Fibroblast of skin of abdomen (primary cell): Measurements from ENCODE around the gene CUBN.
A peak's percentile ranks its signal among the peaks of the same experiment; 100 is the strongest.

Experiments
- DNase-seq: peaks from one replicate; pipeline ENCODE4 v3.0.0-alpha.2; 2013

Gene CUBN

GRCh38 chr10:17066807-17067206 lies 62.8 kb downstream of the CUBN start:
- DNase-seq, result no peak

DNA sequence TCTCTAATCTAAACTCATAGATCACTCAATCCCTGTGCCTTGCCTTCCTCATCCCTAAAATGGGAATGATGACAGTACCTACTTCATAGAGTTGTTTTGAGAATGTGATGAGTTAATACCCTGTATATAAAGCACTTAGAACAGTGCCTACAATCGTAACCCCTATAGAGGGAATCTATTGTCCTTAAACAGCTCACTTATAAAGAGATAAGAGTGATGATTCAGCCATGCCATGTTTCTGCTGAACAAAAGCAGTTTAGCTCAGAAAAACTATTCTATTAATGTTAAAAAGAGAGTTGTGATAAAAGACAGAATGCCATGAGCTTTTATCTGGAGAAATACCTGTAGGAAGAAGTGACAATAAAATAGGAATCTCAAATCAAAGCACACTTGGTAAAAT lies 63.6 kb downstream of the CUBN start:
- no peak for DNase-seq

DNA sequence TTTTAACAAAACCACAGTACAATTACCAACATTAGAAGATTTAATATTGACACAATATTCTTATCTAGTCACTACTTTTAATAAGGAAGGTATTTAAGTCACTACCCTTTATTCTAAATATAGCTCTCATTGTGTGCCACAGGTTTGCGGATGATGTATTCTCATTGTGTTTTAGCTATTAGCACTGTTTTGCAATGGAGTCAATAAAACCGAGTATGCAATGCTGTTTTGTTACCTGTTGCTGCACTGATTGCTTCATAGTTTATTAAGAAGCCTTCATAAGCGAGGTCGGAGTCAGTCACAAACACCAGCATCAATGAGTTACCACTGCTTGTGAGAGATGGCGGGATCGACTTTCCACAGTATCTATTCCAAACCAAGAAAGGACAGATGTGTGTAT lies 64.3 kb downstream of the CUBN start:
- DNase-seq, result no peak

- DNase-seq, result no peak
Observed at GRCh38 chr10:17064435-17064834, 65.2 kb downstream of the CUBN start.

DNA sequence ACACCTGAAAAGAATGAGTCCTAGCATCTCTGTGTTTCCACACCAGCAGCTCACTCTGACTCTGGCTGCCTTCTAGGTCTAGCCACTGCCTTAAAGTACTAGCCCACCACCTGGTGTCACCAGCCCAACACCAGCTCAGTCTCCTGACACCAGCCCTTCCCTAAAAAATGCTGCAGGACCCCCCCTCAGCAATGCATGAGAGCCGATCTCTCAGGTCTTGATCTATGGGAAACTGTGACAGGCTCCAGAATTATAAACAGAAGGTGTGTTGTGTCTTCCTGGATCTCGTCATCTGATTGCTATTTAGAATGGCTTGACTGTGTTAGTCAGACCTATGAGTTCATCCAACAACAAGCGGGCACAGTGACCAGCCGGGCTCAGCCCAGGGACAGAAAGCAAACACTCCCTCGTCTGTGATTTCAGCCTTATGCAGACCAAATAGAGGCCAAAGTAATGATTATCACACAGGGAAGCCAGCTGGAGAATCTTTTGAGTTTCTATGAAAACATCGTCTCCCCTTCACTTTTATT lies 66.6 kb downstream of the CUBN start:
- peak; percentile 76 for DNase-seq

DNA sequence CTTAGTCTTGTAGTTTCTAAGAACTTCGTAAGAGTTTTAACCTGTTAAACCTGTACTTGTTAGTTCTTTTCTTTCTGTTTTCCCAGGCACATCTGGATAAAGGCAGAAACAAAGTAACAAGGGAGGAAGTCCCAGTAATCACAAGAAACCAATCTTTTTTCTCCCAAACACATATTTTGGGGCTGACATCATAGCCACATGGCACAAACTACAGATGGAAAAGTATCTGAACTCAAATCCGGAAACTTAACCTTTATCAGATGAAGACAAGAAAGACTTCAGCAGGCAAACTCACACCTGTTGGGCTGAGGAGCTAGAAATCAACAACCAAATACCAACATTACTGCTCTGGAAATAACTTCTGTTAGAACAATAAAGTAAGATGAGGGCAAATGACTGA lies 67.1 kb downstream of the CUBN start:
- DNase-seq, result peak; percentile 90

GRCh38 chr10:17062009-17062408 lies 67.6 kb downstream of the CUBN start:
- DNase-seq, result peak; percentile 84

- no peak for DNase-seq
Observed at GRCh38 chr10:17061418-17061817, 68.2 kb downstream of the CUBN start.

- DNase-seq, result no peak
Observed at GRCh38 chr10:17060289-17060688, 69.3 kb downstream of the CUBN start.

DNA sequence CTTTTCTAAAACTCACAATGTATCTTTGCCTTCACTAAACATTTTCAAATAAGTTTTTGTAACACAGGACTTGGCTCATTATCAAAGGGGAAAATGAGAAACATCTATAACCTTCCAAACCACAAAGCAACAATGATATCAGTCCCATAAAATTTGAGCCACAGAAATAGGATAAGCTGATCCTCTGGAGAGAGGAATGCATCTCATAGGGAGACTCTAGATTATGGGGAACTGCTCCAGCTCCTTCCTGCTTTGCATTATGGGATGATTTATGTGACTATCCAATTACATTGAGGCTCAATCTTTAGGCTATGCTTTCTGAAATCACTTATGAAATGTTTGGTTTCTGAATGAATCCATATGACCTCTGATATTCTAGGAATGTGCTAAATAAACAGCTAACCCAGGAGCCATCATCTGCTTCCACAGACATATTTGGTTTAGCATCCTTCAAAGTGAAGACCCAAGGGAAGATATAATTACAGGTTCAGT lies 70.4 kb downstream of the CUBN start:
- DNase-seq, result peak; percentile 99

DNA sequence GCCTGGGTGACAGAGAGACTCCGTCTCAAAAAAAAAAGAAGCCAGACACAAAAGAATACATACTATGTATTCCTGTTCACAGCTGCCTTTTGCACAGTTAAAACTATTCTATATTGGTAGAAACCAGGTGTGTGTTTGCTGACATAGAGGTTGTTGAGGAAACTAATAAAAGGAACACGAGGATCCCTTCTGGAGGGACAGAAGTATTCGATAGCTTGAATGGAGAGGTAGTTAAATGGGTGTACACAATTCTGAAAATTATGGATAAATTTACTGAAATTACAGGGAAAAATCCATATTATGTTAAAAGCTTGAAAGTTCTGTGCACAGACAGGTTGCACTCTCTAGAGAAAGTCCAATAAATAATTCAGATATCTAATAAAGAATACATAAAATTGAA lies 71.5 kb downstream of the CUBN start:
- DNase-seq, result no peak

DNA sequence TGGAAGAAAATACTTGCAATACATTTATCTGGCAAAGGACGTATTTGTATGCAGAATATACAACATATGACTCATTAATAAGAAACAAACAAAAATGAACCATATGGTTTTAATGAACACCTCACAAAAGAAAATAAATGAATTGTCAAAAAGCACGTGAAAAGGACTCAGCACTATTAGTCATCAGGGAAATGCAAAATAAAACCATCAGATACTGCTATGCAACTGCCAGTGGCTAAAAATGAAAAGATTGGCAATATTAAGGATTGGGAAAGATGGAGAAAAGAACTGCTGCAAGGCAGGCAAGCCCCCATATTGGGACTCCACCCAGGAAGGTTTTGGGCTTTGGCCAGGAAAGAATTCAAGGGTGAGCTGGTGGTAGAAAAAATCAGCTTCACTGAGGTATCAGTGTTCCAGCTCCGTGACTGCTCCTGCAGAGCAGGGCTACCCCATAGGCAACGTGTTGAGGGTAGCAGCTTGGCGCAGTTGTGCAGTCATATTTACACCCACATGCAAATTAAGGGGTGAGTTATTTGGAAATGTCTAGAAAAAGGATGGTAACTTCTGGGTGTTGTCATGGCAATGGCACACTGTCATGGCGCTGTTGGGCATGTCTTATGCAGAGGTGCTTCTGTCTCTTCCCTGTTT lies 72.7 kb downstream of the CUBN start:
- DNase-seq, result peak; percentile 82

DNA sequence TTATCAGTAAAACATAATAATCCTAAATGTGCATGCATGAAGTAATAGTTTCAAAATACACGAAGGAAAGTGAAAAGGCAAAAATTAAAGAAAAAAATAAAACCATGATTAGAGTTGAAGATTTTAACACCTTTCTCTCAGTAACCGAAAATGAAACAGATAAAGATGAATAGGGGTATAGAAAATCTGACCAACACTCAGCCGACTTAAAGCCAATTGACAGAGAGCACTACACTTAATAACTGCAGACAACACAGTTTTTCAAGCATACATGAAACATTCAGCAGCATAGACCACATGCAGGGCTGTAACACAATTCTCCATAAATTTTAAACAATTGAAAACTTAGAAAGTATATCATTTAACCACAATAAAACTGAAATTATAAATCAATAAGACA lies 76.1 kb downstream of the CUBN start:
- DNase-seq, result no peak

DNA sequence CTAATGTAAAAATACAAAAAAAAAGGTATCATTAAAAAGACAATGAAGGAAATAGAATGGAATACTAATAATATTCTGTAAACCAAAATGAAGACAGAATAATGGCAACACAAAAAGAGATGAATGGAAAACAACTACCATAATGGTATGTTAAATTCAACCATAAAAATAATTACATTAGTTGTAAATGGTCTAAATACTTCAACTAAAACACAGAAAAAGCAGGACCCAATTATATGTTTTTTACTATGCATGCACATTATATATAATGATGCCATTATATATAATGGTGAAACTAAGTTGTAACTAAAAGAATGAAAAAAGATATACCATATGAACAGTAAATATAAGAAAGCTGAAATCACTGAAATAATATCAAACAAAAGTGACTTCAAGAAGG lies 76.5 kb downstream of the CUBN start:
- no peak for DNase-seq

DNA sequence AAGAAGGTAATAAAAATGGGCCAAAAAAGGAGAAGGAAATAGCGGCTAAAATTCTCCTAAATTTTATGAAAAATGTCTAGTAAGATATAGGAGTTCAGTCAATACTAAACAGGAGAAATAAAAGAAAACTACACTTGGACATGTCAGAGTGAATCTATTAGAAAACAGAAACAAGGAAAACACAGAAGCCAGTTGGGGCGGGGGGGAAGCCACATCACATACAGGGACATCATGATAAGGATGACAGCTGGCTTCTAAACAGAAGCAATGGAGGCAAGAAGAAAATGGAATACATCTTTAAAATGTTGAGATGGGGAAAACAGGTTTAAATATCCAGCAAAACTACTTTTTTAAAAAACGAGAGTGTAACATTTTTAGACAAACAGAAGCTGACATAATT lies 77.8 kb downstream of the CUBN start:
- DNase-seq, result no peak

GRCh38 chr10:17049195-17049594 lies 80.4 kb downstream of the CUBN start:
- DNase-seq, result peak; percentile 50

- no peak for DNase-seq
Observed at GRCh38 chr10:17047908-17048307, 81.7 kb downstream of the CUBN start.

- DNase-seq, result no peak
Observed at GRCh38 chr10:17046989-17047388, 82.6 kb downstream of the CUBN start.

DNA sequence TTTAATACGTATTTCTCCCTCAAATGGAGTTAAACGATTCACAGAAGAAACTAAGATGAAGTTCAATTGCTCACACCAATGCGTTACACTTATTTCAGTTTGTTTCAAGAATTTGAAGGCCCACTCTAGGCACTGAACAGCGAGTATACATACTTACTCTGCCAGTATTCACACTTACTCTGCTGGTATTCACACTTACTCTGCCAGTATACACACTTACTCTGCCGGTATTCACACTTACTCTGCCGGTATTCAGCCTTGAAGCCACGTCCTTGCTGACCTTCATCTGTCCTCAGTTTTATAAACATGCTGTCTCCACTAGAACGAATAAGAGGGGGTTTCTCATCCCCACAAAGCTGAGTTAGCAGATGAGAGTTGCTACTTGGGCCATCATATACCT lies 86.0 kb downstream of the CUBN start:
- no peak for DNase-seq

DNA sequence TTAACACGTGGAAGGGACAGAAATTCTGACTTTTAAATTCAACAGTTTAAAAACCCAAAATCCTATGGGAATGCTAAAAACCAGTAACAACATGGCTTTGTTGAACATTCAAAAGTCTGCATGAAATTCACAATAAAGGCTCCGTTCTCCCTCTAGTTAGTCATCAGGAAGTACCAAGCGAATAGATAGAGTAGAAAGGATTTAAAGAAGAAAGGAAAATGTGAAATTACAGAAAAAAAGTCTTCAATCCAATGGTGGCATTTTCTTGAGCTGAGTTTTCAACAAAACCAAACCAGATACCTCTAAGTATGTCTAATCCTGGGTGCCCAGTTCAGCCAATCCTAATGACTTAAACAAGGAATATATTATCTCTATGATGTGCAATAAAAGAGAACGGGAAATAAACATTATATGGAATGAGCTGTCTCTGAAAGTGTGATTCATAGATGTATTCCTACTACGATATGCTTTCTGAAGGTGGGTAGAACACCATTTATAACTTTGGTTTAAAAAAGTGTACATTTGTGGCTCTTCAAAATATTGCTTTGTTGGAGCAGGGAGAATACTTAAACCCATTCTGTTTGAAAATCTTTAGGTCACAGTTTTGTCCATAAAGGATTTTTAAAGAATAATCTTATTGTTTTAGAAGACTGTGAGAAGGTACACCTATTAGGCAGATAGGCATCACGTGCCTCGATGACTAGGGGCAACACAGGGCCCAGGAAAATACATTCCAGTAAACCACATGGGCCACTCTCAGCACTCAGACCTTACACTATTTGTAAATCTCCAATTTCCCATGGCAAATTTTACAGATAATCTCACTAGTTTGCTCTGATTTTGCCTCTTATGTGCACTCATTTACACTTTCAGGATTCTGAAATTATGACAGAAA lies 87.7 kb downstream of the CUBN start:
- no peak for DNase-seq

DNA sequence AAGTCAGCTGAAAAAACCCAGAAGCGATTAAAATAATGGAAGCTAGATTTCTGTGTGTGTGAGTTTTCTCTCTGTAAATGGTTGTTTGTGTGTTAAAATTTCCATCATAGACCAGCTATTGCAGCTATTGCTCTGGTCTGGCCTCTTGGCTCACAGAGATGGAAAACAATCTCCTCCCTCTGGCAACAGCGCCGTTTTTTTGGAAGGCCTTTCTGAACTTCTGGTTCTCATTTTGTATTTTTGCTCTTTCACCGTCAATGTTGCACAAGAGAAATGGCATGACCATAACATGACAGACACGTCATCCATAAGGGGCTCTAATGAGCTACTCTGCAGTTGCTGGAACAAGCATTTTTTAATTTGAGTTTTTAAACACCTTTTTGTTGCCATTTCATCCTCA lies 91.0 kb downstream of the CUBN start:
- DNase-seq, result peak; percentile 82

GRCh38 chr10:17037910-17038309 lies 91.7 kb downstream of the CUBN start:
- no peak for DNase-seq

GRCh38 chr10:17035446-17035845 lies 94.2 kb downstream of the CUBN start:
- DNase-seq, result no peak
